Ureter (tissue), 1 donor: ENCODE data around the gene MEF2A. TPM values are rescaled to one million over a fixed set of nuclear protein-coding genes. Genes with fewer than 3 reads are reported as not detected.
"Not testable (repeated sequence)": the region's sequence is repeated elsewhere in the genome, so short reads cannot be mapped to it uniquely, and the experiment has no call there.

Experiments used
- DNase-seq: peaks from one replicate; pipeline ENCODE4 v3.0.0-alpha.2; 2020; ENCODE audit warnings: low spot score
- total RNA-seq: library from RNA; stranded (reverse); gene quantifications from one replicate; pipeline ENCODE4 v1.2.4, GENCODE V29; 2023
- donor health status: DM: yes; HTN: yes; CAD: no.

Gene MEF2A
- total RNA-seq, 1 donor from 2014 or later = 74.2 TPM

DNA sequence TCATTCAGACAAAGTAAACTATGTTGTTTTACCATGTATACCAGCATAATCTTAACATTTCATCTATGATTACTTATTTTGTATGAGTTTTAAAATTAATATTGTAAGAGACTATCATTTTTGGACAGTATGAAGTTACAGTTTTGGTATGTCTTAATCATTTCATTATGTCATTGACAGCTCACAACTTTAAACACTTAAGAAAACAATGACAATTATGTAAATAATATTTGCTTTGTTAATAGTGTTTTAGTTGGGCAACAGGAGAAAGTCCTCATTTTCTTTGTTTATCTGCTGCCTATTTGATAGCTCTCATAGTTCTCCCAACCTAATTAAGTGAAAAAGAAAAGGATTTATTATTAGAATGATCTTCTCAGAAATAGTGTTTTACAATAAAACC is 80.2 kb downstream of the MEF2A start:
- DNase-seq = no peak

DNA sequence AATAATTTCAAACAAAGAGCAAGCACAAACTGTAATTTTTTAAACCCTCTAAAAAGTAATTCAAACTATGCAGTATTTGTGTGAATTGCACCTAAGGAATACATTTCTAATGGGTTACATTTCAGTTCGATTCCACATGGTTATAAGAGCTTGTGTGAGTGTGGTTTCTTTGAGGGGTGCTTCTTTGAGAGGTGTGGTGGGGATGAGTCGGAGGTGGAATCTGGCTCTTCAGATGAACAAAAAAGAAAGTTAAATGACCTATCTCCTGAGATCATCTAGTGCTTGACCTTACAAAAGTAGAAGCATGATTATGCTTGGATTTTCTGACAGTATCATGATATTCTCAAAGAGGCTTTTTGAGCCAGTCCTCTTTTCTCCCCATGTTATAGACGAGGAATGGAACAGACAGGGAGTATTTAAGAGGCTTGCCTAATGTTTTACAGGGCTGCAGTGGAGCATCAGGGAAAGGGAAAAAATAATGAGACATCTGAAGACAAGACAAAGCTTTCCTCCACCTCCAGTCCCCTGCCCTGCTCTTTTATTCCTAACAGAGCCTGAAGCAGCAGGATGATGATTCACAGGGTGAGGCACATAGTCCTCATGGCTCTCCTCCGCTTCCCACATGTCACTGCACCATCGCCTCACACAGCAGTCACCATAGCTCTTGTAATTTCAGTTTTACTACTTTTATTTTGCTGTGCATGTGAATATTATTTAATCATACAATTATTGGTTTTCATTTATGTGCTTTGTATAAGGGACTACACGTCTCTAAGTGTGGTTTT is 85.4 kb downstream of the MEF2A start:
- DNase-seq = no peak

DNA sequence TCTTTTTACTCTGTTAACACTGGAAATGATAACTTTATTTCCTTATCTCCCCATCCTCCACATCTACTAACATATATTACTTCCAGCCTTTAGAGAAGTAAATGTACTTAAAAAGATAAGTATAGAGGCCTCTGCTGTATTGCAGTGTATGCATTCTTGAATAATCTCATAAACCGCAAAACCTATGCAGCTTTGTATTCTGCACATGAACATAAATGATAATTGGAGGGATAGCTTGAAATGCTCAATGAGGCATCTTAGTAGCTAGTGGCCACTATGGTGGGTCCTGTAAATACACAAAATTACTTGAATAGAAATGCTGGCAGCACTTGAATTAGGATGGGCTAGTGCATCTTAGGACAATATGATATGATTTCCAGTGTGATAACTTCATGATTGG is 90.4 kb downstream of the MEF2A start:
- DNase-seq = no peak

DNA sequence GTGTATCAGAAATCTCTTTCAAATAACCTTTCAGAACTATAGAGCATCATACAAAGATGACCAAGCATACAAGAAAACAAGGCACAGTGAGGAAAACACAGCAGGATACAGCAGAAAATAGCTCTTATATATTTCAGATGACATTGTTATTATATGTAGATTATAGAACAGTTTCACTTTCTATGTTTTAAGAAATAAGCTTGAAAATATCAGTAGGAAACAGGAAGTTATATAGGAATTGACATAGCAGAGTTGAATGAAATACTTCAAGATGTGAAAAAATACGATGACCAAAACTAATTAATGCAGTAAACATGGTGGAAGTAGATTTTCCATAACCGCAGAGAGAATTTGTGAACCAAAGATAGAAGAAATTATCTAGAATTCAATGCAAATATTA is 92.2 kb downstream of the MEF2A start:
- no peak for DNase-seq

DNA sequence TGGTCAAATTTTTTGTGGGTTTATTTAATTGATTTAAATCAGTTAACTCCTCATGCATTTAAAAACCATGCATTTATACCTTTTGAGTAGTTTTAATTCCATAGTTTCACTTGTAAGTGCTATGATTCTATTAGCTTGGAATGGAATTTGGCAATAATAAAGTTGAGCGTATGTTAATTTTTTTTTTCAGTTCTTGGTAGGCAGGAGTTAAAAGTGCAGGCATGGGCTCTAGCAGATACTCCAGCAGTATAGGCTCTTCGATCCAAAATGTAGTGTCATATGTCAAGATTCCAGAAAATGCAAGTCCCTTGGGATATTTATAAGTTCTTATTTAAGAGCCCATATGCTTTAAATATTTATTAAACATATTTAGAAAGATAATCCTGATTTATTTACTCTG is 97.1 kb downstream of the MEF2A start:
- DNase-seq = no peak

DNA sequence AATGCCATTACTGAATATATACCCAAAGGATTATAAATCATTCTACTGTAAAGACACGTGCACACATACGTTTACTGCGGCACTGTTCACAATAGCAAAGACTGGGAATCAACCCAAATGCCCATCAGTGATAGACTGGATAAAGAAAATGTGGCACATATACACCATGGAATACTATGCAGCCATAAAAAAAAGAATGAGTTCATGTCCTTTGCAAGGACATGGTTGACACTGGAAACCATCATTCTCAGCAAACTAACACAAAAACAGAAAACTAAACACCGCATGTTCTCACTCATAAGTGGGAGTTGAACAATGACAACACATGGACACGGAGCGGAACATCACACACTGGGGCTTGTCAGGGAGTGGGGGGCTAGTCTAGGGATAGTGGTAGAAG is 100.3 kb downstream of the MEF2A start:
- not testable (repeated sequence) for DNase-seq

DNA sequence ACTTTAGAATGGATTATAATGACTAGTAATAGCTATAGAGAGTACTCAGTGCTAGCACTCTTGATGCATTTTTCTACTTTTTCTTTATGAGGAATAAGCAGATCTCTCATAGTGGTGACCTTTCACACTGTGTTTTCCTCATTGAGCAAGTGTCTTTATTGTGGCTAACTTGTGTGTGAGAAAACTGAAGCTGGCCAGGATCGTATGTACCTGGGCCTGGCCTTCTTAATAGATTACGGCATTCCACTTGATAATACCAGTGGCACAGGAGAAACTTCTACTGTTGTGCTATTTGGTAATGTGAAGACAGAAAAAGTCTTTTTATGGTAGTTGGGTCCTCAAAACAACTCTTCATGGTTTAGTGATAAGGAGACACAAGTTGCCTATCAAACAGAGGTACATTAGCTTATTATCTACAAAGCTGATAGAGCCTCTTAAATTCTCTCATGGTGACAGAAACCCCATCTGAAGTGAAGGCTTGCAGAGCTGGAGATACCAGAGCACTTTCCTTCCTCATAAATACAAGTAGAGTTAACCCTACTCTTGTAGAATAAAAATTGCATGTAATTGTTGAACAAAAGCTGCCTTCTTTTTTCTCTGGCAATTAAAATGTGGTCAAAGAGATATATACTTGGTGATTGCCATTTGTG is 102.9 kb downstream of the MEF2A start:
- DNase-seq = no peak

DNA sequence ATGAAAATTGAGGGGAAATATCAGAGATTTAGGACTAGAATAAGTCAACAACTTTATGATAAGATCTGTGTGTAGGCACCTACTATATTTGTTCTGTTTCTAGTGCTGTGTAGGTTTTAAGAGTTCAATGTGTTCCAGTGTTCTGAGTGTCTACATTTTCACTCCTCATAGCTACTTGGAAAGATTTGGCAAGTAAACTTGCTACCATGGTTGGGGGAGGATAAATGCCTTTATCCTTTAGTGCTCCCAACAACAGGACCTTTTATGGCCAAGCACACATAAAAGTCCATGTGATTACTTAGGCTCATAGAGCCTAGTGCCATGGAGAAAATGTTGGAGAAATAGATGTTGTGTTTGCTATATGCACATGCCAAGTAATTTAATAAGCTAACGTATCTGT is 103.5 kb downstream of the MEF2A start:
- no peak for DNase-seq

DNA sequence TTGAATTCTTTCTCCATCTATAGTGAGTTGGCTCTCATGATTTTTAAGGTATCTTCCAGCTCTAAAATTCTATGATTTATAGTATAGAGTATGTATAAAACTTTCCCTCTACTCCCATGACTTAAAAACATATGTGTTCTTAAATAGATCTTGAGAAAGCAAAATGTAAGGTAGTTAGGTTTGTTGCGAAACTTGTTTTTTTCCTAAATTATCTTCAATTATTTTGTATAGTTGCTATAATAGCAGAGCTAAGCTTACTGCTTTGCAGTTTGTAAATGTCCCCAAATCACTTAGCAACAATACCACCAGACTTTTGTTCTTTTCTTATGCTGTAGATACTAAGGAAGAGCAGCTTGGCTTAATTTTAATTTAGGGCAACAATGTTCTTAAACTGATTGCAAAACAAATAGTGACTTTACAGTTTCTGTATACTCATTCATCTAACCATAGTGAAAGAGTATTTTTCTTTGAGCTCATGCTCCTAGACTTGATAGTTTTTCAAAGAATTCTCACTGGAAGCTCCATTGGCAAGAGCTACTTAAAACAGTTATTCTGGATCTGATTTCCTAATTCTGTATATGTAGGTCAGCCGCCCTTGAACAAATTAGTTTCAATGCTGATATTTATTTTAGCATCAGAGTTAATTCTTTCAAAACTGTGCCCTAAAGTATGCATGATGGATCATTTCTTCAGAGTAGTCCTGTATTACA is 106.3 kb downstream of the MEF2A start:
- DNase-seq = no peak

DNA sequence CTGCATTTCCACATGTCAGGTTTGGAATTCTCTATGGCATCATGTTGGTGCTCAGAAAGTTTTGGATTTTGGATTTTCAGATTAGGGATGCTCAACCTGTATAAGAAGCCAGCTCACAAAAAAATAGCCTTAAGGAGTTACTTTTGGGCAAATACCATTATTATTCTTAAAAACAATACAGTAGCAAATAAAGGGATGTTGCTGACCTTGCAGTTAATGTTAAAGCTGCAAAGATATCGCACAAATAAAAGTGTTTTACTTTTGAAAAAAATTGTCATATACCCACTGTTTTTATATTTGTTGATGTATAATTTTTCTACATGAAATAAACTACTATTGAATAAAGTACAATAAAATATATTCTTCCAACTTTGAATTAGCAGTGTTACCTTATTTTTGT is 107.3 kb downstream of the MEF2A start:
- no peak for DNase-seq

DNA sequence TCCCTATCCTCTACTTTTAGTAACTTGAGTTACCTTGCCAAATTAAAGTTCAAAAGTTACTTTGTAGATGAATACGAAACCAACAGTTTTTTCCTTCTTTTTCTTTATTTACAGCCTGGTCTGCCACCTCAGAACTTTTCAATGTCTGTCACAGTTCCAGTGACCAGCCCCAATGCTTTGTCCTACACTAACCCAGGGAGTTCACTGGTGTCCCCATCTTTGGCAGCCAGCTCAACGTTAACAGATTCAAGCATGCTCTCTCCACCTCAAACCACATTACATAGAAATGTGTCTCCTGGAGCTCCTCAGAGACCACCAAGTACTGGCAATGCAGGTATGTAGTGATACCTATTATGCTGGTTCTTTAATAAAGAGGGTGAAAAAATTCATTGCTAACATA is 108.5 kb downstream of the MEF2A start:
- DNase-seq = no peak

DNA sequence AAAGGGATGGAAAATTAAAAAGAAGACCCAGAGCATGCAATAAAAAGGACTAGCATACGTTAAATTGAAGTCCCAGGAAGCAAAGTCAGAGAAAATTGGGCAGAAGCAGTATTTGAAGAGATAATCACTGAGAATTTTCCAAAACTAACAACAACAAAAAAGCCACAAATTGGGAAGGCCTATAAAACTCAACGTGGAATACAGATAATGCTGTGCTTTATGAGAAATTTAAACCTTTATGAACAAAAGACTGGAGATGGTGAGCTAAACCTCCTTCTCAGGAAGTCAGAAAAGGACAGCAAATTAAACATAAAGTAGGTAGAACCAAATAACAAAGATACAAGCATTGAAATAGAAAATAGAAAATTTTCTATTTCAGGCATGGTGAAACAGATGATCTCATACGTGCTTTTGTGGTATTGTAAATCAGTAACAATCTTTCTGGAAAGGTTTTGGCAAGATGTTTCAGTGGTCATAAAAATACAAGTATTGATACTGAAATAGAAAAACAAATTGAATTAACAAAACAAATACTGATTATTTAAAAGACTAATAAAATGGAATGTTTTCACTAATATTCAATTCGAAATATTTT is 111.9 kb downstream of the MEF2A start:
- DNase-seq = no peak

DNA sequence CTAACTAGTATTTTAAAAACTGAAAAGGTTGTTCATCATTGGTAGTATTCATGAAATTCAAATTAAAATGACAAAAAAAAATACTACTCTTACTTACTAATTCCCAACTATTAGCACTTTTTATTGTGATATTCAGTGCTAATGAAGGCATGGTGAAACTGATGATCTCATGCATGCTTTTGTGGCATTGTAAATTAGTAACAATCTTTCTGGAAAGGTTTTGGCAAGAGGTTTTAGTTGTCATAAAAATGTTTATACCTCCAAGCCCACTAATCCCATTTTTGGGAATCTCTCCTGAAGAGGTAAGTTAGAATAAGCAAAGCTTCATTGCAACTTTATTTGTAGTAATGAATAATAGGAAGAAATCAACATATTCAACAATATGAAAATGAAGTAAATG is 114.5 kb downstream of the MEF2A start:
- DNase-seq = no peak

DNA sequence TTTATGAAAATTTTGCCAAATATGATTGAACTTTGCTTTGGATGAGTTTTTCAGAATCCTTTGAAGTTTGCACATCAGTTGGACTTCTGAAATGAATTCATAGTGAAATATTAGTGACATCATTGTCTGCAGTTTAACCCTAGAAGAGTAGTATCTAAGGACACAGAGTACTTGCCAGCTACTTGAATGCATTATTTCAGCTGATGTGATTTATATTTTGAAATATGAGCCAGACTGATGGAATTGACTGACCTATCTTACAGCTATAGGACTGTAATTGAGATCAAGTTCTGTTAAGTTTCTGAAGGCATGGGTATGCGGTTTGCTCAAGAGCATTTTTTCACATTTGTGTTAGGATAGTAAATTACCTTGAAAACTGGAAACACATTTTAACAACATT is 116.2 kb downstream of the MEF2A start:
- DNase-seq = no peak

DNA sequence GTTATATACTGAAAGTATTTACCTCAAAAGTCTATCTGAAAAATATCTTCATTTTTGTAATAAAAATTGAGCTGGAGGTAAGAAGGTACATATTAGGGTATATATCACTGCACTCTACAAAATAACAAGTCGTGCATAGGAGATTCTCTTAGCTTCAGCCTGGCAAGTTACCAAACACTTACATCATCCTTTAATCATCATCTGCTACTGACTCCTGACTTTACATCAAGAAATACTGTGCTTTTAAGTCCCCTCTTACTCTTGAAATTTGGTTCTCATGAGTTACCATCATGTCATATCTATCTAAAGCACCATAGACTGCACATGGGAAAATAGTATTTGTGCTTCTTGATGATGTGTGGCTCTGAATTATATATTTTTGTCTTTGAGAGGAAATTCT is 116.7 kb downstream of the MEF2A start:
- DNase-seq = no peak

DNA sequence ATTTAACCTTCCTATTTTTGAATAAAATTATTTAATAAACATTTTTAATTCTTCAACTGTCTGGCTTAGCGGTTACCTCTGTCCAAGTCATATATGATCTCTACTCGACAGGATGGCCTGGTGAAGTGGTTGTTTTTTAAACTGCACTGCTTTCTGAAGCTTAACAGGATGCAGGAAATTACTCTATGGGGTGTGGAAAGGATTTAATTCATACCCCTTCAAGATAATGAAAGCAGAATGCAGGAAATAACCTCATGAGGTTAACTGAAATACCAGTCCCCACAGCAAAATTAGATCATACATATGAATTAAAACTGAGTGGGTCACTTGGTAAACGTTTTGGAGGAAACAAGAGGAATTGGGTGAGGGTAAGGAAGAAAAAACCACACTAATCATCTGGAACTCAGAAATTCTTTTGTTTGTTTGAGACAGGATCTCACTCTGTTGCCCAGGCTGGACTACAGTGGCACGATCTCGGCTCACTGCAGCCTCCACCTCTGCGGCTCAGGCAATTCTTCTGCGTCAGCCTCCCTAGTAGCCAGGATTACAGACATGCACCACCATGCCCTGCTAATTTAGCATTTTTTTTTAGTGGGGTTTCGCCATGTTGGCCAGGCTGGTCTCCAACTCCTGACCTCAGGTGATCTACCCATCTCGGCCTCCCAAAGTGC is 117.4 kb downstream of the MEF2A start:
- no peak for DNase-seq

DNA sequence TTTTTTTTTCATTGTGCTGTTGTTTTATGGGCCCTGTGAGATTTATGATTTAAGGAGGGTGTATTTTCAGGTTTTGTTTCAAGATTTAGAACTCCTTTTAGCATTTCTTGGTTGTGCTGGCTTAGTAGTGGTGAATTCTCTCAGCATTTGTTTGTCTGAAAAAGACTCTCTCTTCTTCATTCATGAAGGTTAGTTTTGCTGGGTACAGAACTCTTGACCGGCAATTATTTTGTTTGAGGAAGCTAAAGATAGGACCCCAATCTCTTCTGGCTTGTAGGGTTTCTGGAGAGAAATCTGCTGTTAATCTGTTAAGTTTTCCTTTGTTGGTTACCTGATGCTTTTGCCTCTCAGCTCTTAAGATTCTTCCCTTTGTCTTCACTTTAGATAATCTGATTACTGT is 120.5 kb downstream of the MEF2A start:
- no peak for DNase-seq

DNA sequence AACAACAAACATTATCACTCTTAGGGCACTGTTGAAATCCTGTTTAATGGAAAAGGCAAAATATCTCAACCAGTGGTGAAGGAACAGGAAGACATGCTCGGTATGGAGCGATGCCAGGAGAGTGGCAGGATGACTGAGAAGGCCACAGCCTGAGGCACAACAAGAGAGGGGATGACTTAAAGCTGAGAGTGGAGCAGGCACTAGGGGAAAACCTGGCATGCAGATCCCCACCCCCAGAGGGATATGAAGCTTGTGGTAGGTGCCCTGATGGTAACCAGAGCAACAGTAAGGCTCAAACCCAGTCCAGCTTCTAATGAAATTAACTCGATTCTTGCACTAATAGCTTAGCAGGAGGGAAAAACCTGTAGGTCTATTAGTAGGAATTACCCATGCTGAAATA is 127.0 kb downstream of the MEF2A start:
- DNase-seq = no peak

DNA sequence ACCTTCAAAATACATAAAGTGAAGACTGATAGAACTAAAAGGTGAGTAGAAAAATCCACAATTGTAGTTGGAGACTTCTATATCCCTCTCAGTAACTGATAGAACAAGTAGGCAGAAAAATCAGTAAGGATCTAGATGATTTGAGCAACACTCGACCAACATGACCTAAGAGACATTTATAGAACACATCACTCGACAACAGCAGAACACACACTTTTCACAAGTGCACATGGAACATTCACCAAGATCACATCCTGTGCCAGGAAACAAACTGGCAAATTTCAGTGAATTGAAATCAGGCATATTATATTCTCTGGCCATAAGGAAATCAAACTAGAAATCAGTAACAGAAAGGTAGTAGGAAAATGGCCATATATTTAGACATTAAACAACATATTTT is 130.3 kb downstream of the MEF2A start:
- DNase-seq = no peak

DNA sequence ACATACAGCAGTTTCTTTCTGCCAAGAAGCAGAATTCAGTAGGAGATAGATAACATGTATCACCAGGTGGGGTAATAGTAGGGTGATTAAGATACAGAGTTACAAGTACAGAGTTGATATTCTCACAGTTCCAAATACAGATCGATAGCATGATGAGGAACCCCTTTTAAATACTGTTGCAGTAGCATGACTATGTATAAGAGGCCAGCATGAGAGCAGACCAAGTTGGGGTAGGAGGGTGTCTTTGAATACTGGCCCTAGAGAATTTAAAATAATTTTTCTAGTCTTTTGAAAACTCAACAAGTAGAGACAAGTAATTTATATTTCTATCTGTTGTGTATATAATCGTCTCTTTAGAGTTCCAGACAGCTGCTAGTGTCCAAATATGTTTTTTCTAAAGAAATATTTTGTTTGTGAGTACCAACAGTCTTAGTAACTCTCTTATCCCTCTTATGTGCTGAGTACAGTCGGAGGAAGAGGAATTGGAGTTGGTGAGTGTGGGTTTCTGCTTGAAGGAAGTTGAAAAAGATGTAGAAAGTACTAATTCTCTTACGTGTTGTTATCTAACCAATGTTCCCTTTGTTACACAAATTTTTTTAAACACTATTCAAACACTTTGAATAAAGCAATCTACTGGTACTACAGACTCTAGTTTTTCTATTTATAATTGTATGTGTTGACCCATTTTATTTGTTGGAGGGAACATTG is 137.3 kb downstream of the MEF2A start:
- DNase-seq = no peak
